PFSK-1 (cell line): ENCODE data around the gene TREML2.

Experiments used
- FOXP2 ChIP-seq: optimal IDR thresholded peaks from 2 replicates; pipeline ENCODE3; 2011; ENCODE audit warnings: borderline replicate concordance, control low read depth, inconsistent platforms; ENCODE audit not compliant: insufficient read depth; ENCODE audit errors: extremely low read length, extremely low read depth
- POLR2AphosphoS5 ChIP-seq: IDR thresholded peaks from 2 replicates; pipeline ENCODE4 v1.6.1; 2012; ENCODE audit warnings: low read depth, mild to moderate bottlenecking, control low read depth, low read length, moderate library complexity
- SIN3A ChIP-seq: IDR thresholded peaks from 2 replicates; pipeline ENCODE4 v1.6.1; 2012; ENCODE audit warnings: mild to moderate bottlenecking, low read length, moderate library complexity, borderline replicate concordance; ENCODE audit not compliant: insufficient read depth

DNA sequence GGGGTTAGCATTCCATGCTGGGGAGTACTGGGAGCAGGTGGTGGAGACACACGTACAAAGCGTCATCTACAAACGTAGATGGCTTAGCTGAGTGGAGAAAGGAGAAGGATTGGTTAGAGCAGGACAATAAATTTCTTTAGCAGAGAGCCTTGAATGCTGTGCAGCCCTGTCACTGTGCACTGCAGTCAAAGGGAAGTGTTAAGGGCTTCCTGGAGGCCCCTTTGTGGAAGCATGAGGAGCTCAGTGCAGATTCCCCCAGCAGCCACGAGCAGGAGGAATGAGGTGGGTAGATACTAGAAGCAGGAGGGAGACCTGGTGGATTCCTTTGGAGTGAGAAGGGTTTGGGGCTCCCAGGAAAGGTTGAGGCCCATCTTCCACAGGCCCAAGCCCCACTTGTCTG, 21.1 kb upstream of the TREML2 start:
- no peak for TF ChIP-seq POLR2AphosphoS5
- TF ChIP-seq FOXP2: no peak
- no peak for TF ChIP-seq SIN3A
